ENCODE data around the gene OSMR.

Gene OSMR

GRCh38 chr5:38883842-38884241 lies 38.0 kb downstream of the OSMR start:
- no peak overlapping the region for H3K4me3 ChIP-seq (ENCODE audit: low read length)
- H3K36me3 ChIP-seq (ENCODE audit: control insufficient read depth, insufficient read depth, low read length) = no peaks in the 10 kb centered on the region

GRCh38 chr5:38885208-38885607 lies 39.4 kb downstream of the OSMR start:
- H3K9me3 ChIP-seq (ENCODE audit: control insufficient read depth, low read length) = no peaks in the 10 kb centered on the region
- no peaks in the 10 kb centered on the region for H3K36me3 ChIP-seq (ENCODE audit: control insufficient read depth, insufficient read depth, low read length)
- H3K27me3 ChIP-seq (ENCODE audit: control insufficient read depth, insufficient read depth, low read length) = no peaks in the 10 kb centered on the region
- no peak overlapping the region for H3K9ac ChIP-seq (ENCODE audit: low read length)
- no peaks in the 10 kb centered on the region for H3K4me1 ChIP-seq (ENCODE audit: control insufficient read depth, insufficient read depth, low read length)
- H3K4me3 ChIP-seq (ENCODE audit: low read length) = no peak overlapping the region

More at GRCh38 chr5:38883842-38884241, 38.0 kb downstream of the OSMR start:
- H3K4me1 ChIP-seq (ENCODE audit: control insufficient read depth, insufficient read depth, low read length) = no peaks in the 10 kb centered on the region
- H3K9me3 ChIP-seq (ENCODE audit: control insufficient read depth, low read length) = no peaks in the 10 kb centered on the region
- no peak overlapping the region for H3K9ac ChIP-seq (ENCODE audit: low read length)
- H3K27me3 ChIP-seq (ENCODE audit: control insufficient read depth, insufficient read depth, low read length) = no peaks in the 10 kb centered on the region

- Histone ChIP-seq H3K36me3 (ENCODE audit: control insufficient read depth, insufficient read depth, low read length) (no peaks in the 10 kb centered on the region), H3K9ac (ENCODE audit: low read length) (no peak overlapping the region), H3K4me1 (ENCODE audit: control insufficient read depth, insufficient read depth, low read length) (no peaks in the 10 kb centered on the region), H3K4me3 (ENCODE audit: low read length) (no peak overlapping the region), H3K9me3 (ENCODE audit: control insufficient read depth, low read length) (no peaks in the 10 kb centered on the region), H3K27me3 (ENCODE audit: control insufficient read depth, insufficient read depth, low read length) (no peaks in the 10 kb centered on the region)
Observed at GRCh38 chr5:38888041-38888440, 42.2 kb downstream of the OSMR start.

- no peak overlapping the region for H3K9ac ChIP-seq (ENCODE audit: low read length)
- no peaks in the 10 kb centered on the region for H3K27me3 ChIP-seq (ENCODE audit: control insufficient read depth, insufficient read depth, low read length)
- H3K36me3 ChIP-seq (ENCODE audit: control insufficient read depth, insufficient read depth, low read length) = no peaks in the 10 kb centered on the region
- H3K4me3 ChIP-seq (ENCODE audit: low read length) = no peak overlapping the region
- H3K4me1 ChIP-seq (ENCODE audit: control insufficient read depth, insufficient read depth, low read length) = no peaks in the 10 kb centered on the region
- H3K9me3 ChIP-seq (ENCODE audit: control insufficient read depth, low read length) = no peaks in the 10 kb centered on the region
Observed at GRCh38 chr5:38889424-38889823, 43.6 kb downstream of the OSMR start.

GRCh38 chr5:38891563-38891962 lies 45.8 kb downstream of the OSMR start:
- no peaks in the 10 kb centered on the region for H3K36me3 ChIP-seq (ENCODE audit: control insufficient read depth, insufficient read depth, low read length)
- no peaks in the 10 kb centered on the region for H3K4me1 ChIP-seq (ENCODE audit: control insufficient read depth, insufficient read depth, low read length)
- no peaks in the 10 kb centered on the region for H3K27me3 ChIP-seq (ENCODE audit: control insufficient read depth, insufficient read depth, low read length)
- H3K9me3 ChIP-seq (ENCODE audit: control insufficient read depth, low read length) = no peaks in the 10 kb centered on the region
- H3K9ac ChIP-seq (ENCODE audit: low read length) = no peak overlapping the region
- H3K4me3 ChIP-seq (ENCODE audit: low read length) = no peak overlapping the region

- no peaks in the 10 kb centered on the region for H3K27me3 ChIP-seq (ENCODE audit: control insufficient read depth, insufficient read depth, low read length)
- H3K4me3 ChIP-seq (ENCODE audit: low read length) = no peak overlapping the region
- no peak overlapping the region for H3K9ac ChIP-seq (ENCODE audit: low read length)
- no peaks in the 10 kb centered on the region for H3K4me1 ChIP-seq (ENCODE audit: control insufficient read depth, insufficient read depth, low read length)
- no peaks in the 10 kb centered on the region for H3K9me3 ChIP-seq (ENCODE audit: control insufficient read depth, low read length)
- no peaks in the 10 kb centered on the region for H3K36me3 ChIP-seq (ENCODE audit: control insufficient read depth, insufficient read depth, low read length)
Observed at GRCh38 chr5:38892363-38892762, 46.6 kb downstream of the OSMR start.

GRCh38 chr5:38896760-38897159 lies 50.9 kb downstream of the OSMR start:
- Histone ChIP-seq H3K36me3 (ENCODE audit: control insufficient read depth, insufficient read depth, low read length) (no peaks in the 10 kb centered on the region), H3K9me3 (ENCODE audit: control insufficient read depth, low read length) (no peaks in the 10 kb centered on the region), H3K4me3 (ENCODE audit: low read length) (no peak overlapping the region), H3K4me1 (ENCODE audit: control insufficient read depth, insufficient read depth, low read length) (no peaks in the 10 kb centered on the region), H3K9ac (ENCODE audit: low read length) (no peak overlapping the region), H3K27me3 (ENCODE audit: control insufficient read depth, insufficient read depth, low read length) (no peaks in the 10 kb centered on the region)

GRCh38 chr5:38899936-38900335 lies 54.1 kb downstream of the OSMR start:
- no peaks in the 10 kb centered on the region for H3K27me3 ChIP-seq (ENCODE audit: control insufficient read depth, insufficient read depth, low read length)
- H3K9me3 ChIP-seq (ENCODE audit: control insufficient read depth, low read length) = no peaks in the 10 kb centered on the region
- no peak overlapping the region for H3K4me3 ChIP-seq (ENCODE audit: low read length)
- H3K36me3 ChIP-seq (ENCODE audit: control insufficient read depth, insufficient read depth, low read length) = no peaks in the 10 kb centered on the region
- no peaks in the 10 kb centered on the region for H3K4me1 ChIP-seq (ENCODE audit: control insufficient read depth, insufficient read depth, low read length)
- no peak overlapping the region for H3K9ac ChIP-seq (ENCODE audit: low read length)

- Histone ChIP-seq H3K27me3 (ENCODE audit: control insufficient read depth, insufficient read depth, low read length) (no peaks in the 10 kb centered on the region), H3K9ac (ENCODE audit: low read length) (no peak overlapping the region), H3K9me3 (ENCODE audit: control insufficient read depth, low read length) (no peaks in the 10 kb centered on the region), H3K4me3 (ENCODE audit: low read length) (no peak overlapping the region), H3K36me3 (ENCODE audit: control insufficient read depth, insufficient read depth, low read length) (no peaks in the 10 kb centered on the region), H3K4me1 (ENCODE audit: control insufficient read depth, insufficient read depth, low read length) (no peaks in the 10 kb centered on the region)
Observed at GRCh38 chr5:38905516-38905915, 59.7 kb downstream of the OSMR start.

GRCh38 chr5:38906503-38906902 lies 60.7 kb downstream of the OSMR start:
- H3K9ac ChIP-seq (ENCODE audit: low read length) = no peak overlapping the region
- no peak overlapping the region for H3K4me3 ChIP-seq (ENCODE audit: low read length)
- H3K27me3 ChIP-seq (ENCODE audit: control insufficient read depth, insufficient read depth, low read length) = no peaks in the 10 kb centered on the region
- H3K4me1 ChIP-seq (ENCODE audit: control insufficient read depth, insufficient read depth, low read length) = no peaks in the 10 kb centered on the region
- H3K36me3 ChIP-seq (ENCODE audit: control insufficient read depth, insufficient read depth, low read length) = no peaks in the 10 kb centered on the region
- H3K9me3 ChIP-seq (ENCODE audit: control insufficient read depth, low read length) = no peaks in the 10 kb centered on the region

GRCh38 chr5:38911933-38912332 lies 66.1 kb downstream of the OSMR start:
- H3K4me1 ChIP-seq (ENCODE audit: control insufficient read depth, insufficient read depth, low read length) = no peaks in the 10 kb centered on the region

GRCh38 chr5:38913714-38914113 lies 67.9 kb downstream of the OSMR start:
- no peak overlapping the region for H3K4me3 ChIP-seq (ENCODE audit: low read length)
- H3K4me1 ChIP-seq (ENCODE audit: control insufficient read depth, insufficient read depth, low read length) = no peaks in the 10 kb centered on the region
- no peak overlapping the region for H3K9ac ChIP-seq (ENCODE audit: low read length)
- H3K27me3 ChIP-seq (ENCODE audit: control insufficient read depth, insufficient read depth, low read length) = no peaks in the 10 kb centered on the region
- H3K36me3 ChIP-seq (ENCODE audit: control insufficient read depth, insufficient read depth, low read length) = no peaks in the 10 kb centered on the region
- H3K9me3 ChIP-seq (ENCODE audit: control insufficient read depth, low read length) = no peaks in the 10 kb centered on the region

More at GRCh38 chr5:38911933-38912332, 66.1 kb downstream of the OSMR start:
- Histone ChIP-seq H3K4me3 (ENCODE audit: low read length) (no peak overlapping the region), H3K36me3 (ENCODE audit: control insufficient read depth, insufficient read depth, low read length) (no peaks in the 10 kb centered on the region), H3K9me3 (ENCODE audit: control insufficient read depth, low read length) (no peaks in the 10 kb centered on the region), H3K27me3 (ENCODE audit: control insufficient read depth, insufficient read depth, low read length) (no peaks in the 10 kb centered on the region), H3K9ac (ENCODE audit: low read length) (no peak overlapping the region)

GRCh38 chr5:38916802-38917201 lies 71.0 kb downstream of the OSMR start:
- H3K36me3 ChIP-seq (ENCODE audit: control insufficient read depth, insufficient read depth, low read length) = no peaks in the 10 kb centered on the region
- no peaks in the 10 kb centered on the region for H3K9me3 ChIP-seq (ENCODE audit: control insufficient read depth, low read length)
- no peak overlapping the region for H3K9ac ChIP-seq (ENCODE audit: low read length)
- no peaks in the 10 kb centered on the region for H3K4me1 ChIP-seq (ENCODE audit: control insufficient read depth, insufficient read depth, low read length)
- H3K4me3 ChIP-seq (ENCODE audit: low read length) = no peak overlapping the region
- no peaks in the 10 kb centered on the region for H3K27me3 ChIP-seq (ENCODE audit: control insufficient read depth, insufficient read depth, low read length)
